ENCODE data around the gene CD46. TPM values are rescaled to one million over a fixed set of nuclear protein-coding genes. Genes with fewer than 3 reads are reported as not detected.
"Not testable (repeated sequence)": the region's sequence is repeated elsewhere in the genome, so short reads cannot be mapped to it uniquely, and the experiment has no call there.

Gene CD46
- total and polyA plus RNA-seq, 3 experiments from 2014 or later: 86.1 to 165 (median 102) TPM

DNA sequence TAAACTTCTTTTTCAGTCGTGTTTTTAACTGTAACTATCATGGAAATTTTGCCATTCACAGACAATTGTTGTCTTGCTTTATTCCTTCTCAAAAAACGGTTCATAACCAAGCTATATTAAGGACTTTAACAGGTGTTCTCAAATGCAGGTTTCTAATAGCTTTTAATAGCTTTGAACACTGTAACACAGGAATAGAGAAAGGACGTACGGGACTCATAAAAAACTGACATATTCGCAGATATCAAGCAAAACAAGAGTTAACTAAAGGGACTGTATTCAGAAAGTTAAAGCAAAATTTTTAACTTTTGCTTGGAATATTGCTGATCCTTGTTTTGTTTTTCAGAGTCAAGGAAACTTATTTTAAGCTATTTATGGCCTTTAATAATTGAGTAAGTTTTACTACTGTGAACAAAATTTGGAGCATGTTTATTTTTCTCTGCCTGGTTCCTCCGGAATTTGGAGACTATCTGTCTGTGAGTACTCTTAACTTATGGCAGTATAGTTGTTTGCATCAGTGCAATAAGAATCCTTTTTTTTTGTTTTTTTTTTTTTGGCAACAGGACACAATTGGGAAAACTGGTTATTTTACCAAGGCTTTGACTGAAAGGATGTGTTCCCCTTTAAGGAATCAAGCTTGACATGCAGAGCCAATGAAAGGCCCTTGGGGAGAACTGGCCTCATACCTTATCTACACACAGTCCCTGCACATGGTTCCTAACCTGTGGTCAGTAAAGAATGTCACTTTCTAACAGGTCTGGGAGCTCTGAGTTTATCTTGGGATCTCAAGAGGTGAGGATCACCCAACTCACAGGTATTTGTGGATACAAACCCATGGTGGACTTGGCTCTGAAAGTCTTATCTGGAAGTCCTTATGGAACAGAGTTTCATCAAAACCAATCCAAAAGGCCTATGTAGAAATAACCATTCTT, 5.8 kb upstream of the CD46 start:
- H3K27ac ChIP-seq (ENCODE audit: low read depth, low read length): peak overlapping the region; percentile 15

DNA sequence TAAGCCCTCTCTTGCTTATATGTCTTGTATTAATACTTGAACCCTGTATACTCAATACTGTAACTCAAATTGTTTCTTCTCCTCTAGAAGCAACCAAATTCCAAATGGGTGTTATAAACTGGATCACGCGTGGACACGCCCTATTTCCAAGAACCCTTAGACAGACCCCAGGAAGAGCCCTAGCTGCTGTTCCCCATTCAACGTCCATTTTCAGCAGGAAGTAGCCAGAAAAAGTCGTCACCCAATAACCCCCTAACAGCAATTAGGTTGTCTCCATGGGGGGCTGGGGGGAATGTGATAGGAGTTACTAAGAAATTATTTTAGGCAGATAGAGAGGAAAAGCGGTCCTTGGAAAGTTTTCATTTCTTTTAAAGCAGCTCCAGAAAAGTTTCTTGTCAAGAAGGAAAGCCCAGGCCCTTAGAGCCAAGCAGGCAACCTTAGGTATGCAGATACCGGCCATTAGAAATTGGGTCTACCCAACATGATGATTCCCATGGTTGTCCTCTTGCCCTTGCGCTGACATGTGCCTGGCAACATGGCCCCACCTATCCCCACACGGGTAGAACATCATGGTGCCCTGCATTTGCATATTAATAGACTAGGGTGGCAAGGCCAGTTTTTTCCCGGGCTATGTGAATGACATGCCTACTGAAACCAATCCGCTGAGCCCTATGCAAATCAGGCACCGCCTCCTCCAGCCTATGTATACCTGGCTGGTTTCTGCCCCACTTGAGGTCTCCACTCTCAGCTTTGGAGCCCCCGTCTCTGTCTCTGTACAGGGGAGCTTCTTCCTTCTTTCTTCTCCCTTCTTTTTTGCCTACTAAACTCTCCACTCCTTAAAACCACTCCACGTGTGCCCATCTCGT, 4.0 kb upstream of the CD46 start:
- ChIA-PET POLR2A (no interaction called here), CTCF (interaction anchor here (1.1 kb wide), 1 partner anchor 121 kb away, joined by 4 read pairs; no protein-coding TSS in a partner anchor)
- no peaks in the 10 kb centered on the region for H3K27me3 ChIP-seq (ENCODE audit: insufficient read depth, low read length, poor library complexity, severe bottlenecking)
- DNase-seq: no peak
- Mint-ChIP-seq H3K36me3 (peaks cover 0 to 13% (median 0%) of the 10 kb centered on the region in 3 donors), H3K9me3 (no peaks in the 10 kb centered on the region), H3K27me3 (peaks cover 0 to 1% of the 10 kb centered on the region in 2 donors), H3K4me3 (no peak overlapping the region), H3K4me1 (peaks cover 35 to 43% (median 43%) of the 10 kb centered on the region in 3 donors), H3K27ac (no peak overlapping the region)
- H3K4me3 ChIP-seq (ENCODE audit: low read length): no peak overlapping the region
- H3K4me1 ChIP-seq (ENCODE audit: insufficient read depth, low read length): peaks cover 35% of the 10 kb centered on the region
- H3K36me3 ChIP-seq (ENCODE audit: insufficient read depth, low read length): no peaks in the 10 kb centered on the region
- H3K27ac ChIP-seq (ENCODE audit: low read depth, low read length): peak overlapping the region; percentile 28
- no peaks in the 10 kb centered on the region for H3K9me3 ChIP-seq (ENCODE audit: low read length)

More for the DNA sequence above, 5.8 kb upstream of the CD46 start:
- H3K9me3 Mint-ChIP-seq: peaks cover 0 to 2% (median 0%) of the 10 kb centered on the region in 5 donors
- H3K9me3 ChIP-seq (ENCODE audit: low read length): no peaks in the 10 kb centered on the region
- no peaks in the 10 kb centered on the region for H3K36me3 Mint-ChIP-seq
- H3K4me1 Mint-ChIP-seq: peaks cover 20 to 27% (median 26%) of the 10 kb centered on the region in 3 donors
- H3K4me3 ChIP-seq (ENCODE audit: low read length): no peak overlapping the region
- ChIA-PET CTCF (no interaction called here), POLR2A (no interaction called here)
- H3K36me3 ChIP-seq (ENCODE audit: insufficient read depth, low read length): no peaks in the 10 kb centered on the region
- no peaks in the 10 kb centered on the region for H3K27me3 ChIP-seq (ENCODE audit: insufficient read depth, low read length, poor library complexity, severe bottlenecking)
- H3K4me1 ChIP-seq (ENCODE audit: insufficient read depth, low read length): peaks cover 29% of the 10 kb centered on the region
- peaks cover 0 to 2% of the 10 kb centered on the region in 2 donors for H3K27me3 Mint-ChIP-seq
- H3K4me3 Mint-ChIP-seq: no peak overlapping the region
- H3K27ac Mint-ChIP-seq: no peak overlapping the region
- no peak for DNase-seq

DNA sequence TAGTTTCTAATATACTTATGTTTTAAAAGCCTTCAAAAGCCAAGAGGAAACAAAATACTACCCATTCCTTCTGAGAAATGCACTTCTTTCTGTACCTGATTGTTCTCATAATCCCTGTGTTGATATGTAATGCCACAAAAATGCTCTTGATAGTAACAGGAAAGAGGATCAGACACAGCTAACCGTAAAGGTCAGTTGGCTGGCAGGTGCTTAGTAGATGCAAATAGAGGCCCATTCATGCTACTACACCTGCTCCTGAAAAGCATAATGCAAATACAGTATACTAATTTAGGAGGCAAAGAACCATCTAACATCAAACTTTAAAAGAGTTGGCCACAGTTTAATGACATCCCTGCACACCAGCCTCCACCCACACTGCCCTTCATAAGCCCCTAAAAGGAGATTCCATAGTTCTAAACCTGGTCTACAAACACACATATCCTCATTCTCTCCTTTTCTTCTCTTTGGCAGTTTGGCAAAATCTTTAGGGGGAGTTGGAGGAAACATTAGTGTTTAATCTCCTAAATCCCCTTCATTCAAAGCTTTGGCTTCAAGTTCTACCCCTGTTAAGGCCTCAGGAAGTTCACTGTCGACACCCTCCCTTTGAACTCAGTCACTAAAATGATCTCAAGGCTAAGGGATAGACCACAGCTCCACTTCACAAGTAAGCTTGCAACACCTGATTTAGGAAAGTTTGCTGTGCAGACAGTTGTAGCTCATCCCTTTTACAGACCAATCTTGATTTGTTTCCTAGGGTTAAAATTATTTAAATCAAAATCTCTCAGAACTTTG, 2.9 kb upstream of the CD46 start:
- Mint-ChIP-seq H3K4me1 (peaks cover 44 to 53% (median 52%) of the 10 kb centered on the region in 3 donors), H3K27ac (peak overlapping the region in 6 of 8 donors; percentile 14 to 74 (median 38)), H3K4me3 (peak overlapping the region in 5 of 7 donors; percentile 13 to 77 (median 20)), H3K9me3 (no peaks in the 10 kb centered on the region), H3K27me3 (peaks cover 0 to 1% of the 10 kb centered on the region in 2 donors), H3K36me3 (peaks cover 0 to 14% (median 0%) of the 10 kb centered on the region in 3 donors)
- ChIA-PET POLR2A (no interaction called here), CTCF (interaction anchor here (0.8 to 1.1 kb wide), 2 partner anchors 70 to 120 kb away, joined by 3 to 4 read pairs; no protein-coding TSS in a partner anchor)
- DNase-seq: peak in 2 of 5 donors; percentile 19 to 69
- H3K9me3 ChIP-seq (ENCODE audit: low read length): no peaks in the 10 kb centered on the region
- H3K27me3 ChIP-seq (ENCODE audit: insufficient read depth, low read length, poor library complexity, severe bottlenecking): no peaks in the 10 kb centered on the region
- no peaks in the 10 kb centered on the region for H3K36me3 ChIP-seq (ENCODE audit: insufficient read depth, low read length)
- peak overlapping the region; percentile 81 for H3K27ac ChIP-seq (ENCODE audit: low read depth, low read length)
- peaks cover 46% of the 10 kb centered on the region for H3K4me1 ChIP-seq (ENCODE audit: insufficient read depth, low read length)
- H3K4me3 ChIP-seq (ENCODE audit: low read length): no peak overlapping the region

DNA sequence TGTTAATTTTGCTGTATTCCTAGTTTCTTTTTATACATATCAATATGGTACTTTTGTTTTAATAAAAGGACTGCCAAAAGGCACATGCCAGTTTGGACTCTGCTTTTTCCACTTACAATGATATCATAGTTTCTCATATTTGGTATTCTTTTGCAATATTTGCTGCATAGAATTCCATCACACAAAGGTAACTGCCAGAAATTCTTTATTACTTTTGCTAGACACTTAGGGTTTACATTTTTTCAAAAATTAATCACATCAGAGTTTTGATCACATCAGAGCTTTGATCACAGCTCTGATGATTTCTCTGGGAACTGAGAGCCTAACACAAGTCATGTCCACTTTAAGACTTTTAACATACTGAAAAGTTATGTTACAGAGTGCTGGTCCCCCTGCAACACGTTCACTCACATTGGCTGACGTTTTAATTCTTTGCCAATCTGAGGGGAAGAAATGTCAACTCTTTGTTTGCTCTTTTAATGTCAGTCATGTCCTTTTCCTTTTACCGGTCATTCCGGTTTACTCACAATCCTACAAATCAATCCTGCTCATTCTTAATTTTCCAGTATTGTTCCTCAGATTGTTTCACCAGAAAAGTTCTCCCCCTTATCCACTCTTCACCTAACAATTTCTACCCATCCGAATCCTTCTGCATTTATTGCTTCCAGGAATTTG, 1.1 kb upstream of the CD46 start:
- H3K36me3 Mint-ChIP-seq: peaks cover 0 to 14% (median 0%) of the 10 kb centered on the region in 3 donors
- Histone ChIP-seq H3K27ac (ENCODE audit: low read depth, low read length) (peak overlapping the region; percentile 81), H3K36me3 (ENCODE audit: insufficient read depth, low read length) (no peaks in the 10 kb centered on the region), H3K4me1 (ENCODE audit: insufficient read depth, low read length) (peaks cover 59% of the 10 kb centered on the region), H3K4me3 (ENCODE audit: low read length) (peak overlapping the region; percentile 83), H3K9me3 (ENCODE audit: low read length) (no peaks in the 10 kb centered on the region), H3K27me3 (ENCODE audit: insufficient read depth, low read length, poor library complexity, severe bottlenecking) (no peaks in the 10 kb centered on the region)
- CTCF ChIA-PET: interaction anchor here (1.4 kb wide), 1 partner anchor 118 kb away, joined by 4 read pairs; no protein-coding TSS in a partner anchor
- H3K9me3 Mint-ChIP-seq: no peaks in the 10 kb centered on the region
- POLR2A ChIA-PET: interaction anchor here (1.0 kb wide), 1 partner anchor 21 kb away, joined by 3 read pairs; no protein-coding TSS in a partner anchor
- H3K4me1 Mint-ChIP-seq: peaks cover 60 to 72% (median 71%) of the 10 kb centered on the region in 3 donors
- peak overlapping the region; percentile 94 to 100 (median 100) for H3K4me3 Mint-ChIP-seq
- peaks cover 0 to 1% of the 10 kb centered on the region in 2 donors for H3K27me3 Mint-ChIP-seq
- DNase-seq: no peak
- peak overlapping the region; percentile 84 to 100 (median 98) for H3K27ac Mint-ChIP-seq

DNA sequence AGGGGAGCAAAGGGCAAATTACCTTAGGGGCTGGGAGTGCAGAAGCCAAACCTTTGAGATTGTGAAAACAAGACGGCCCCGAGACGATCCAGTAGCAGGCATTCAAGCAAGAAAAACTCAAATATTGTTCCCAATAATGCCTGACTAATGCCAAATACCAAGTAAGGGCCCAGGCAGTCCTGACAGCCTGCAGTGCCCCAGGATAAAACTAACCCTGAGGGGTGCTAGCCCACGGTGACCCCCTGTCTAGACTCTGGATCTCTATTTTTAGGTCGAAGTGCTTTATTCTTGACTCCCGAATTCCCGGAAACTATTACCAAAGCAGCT, 428 bp upstream of the CD46 start:
- not testable (repeated sequence) for DNase-seq; H3K9me3 ChIP-seq (ENCODE audit: low read length); H3K27me3 ChIP-seq (ENCODE audit: insufficient read depth, low read length, poor library complexity, severe bottlenecking); H3K36me3 ChIP-seq (ENCODE audit: insufficient read depth, low read length); H3K9me3 Mint-ChIP-seq; H3K27me3 Mint-ChIP-seq
- H3K4me1 ChIP-seq (ENCODE audit: insufficient read depth, low read length): peaks cover 63% of the 10 kb centered on the region
- peak overlapping the region; percentile 81 for H3K27ac ChIP-seq (ENCODE audit: low read depth, low read length)
- H3K4me3 ChIP-seq (ENCODE audit: low read length): peak overlapping the region; percentile 83
- H3K27ac Mint-ChIP-seq: peak overlapping the region; percentile 84 to 100 (median 98)
- H3K36me3 Mint-ChIP-seq: peaks cover 0 to 20% (median 0%) of the 10 kb centered on the region in 3 donors
- H3K4me1 Mint-ChIP-seq: peaks cover 65 to 78% (median 77%) of the 10 kb centered on the region in 3 donors
- H3K4me3 Mint-ChIP-seq: peak overlapping the region; percentile 94 to 100 (median 100)
- POLR2A ChIA-PET: interaction anchor here (1.0 kb wide), 1 partner anchor 22 kb away, joined by 3 read pairs; no protein-coding TSS in a partner anchor
- CTCF ChIA-PET: interaction anchor here (1.4 kb wide), 1 partner anchor 118 kb away, joined by 4 read pairs; no protein-coding TSS in a partner anchor

DNA sequence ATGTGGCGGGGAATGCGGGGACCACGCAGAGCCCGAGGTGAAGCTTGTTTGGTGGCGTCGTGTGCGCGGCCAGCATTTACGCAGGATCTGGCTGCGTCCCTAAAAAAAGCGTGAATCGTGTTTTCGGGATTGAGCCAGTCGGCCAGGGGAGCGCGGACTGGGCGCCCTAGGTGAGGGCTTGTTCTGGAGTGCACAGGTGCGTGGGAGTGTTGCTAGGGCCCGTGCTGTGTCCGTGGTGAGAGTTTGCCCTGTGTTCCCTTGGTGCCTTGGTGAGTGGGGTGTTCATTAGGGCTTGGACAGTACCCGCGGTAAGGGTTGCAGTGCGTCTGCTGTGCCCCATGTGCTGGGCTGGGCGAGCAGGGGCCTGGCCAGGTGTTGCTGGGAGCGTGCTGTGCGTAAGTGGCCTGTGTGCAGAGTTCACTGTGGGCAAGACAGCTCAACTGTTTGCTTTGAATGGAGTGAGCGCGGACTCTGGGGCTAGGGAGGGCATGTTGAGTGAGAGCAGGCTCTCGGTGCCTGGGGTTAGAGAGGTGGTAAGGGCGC, 673 bp downstream of the CD46 start:
- peaks cover 66% of the 10 kb centered on the region for H3K4me1 ChIP-seq (ENCODE audit: insufficient read depth, low read length)
- peak overlapping the region; percentile 81 for H3K27ac ChIP-seq (ENCODE audit: low read depth, low read length)
- Mint-ChIP-seq H3K9me3 (no peaks in the 10 kb centered on the region), H3K27ac (peak overlapping the region; percentile 84 to 100 (median 98)), H3K36me3 (peaks cover 0 to 31% (median 0%) of the 10 kb centered on the region in 3 donors), H3K4me1 (peaks cover 72 to 86% (median 83%) of the 10 kb centered on the region in 3 donors), H3K4me3 (peak overlapping the region; percentile 94 to 100 (median 100)), H3K27me3 (peaks cover 0 to 1% of the 10 kb centered on the region in 2 donors)
- ChIA-PET POLR2A (interaction anchor here (1.2 kb wide), 1 partner anchor 70 kb away, joined by 7 read pairs; no protein-coding TSS in a partner anchor), CTCF (interaction anchor here (1.1 kb wide), 1 partner anchor 11 kb away, joined by 3 read pairs; no protein-coding TSS in a partner anchor)
- no peak for DNase-seq
- H3K36me3 ChIP-seq (ENCODE audit: insufficient read depth, low read length): no peaks in the 10 kb centered on the region
- H3K9me3 ChIP-seq (ENCODE audit: low read length): no peaks in the 10 kb centered on the region
- H3K27me3 ChIP-seq (ENCODE audit: insufficient read depth, low read length, poor library complexity, severe bottlenecking): no peaks in the 10 kb centered on the region
- H3K4me3 ChIP-seq (ENCODE audit: low read length): peak overlapping the region; percentile 83

All from CD8-positive, alpha-beta memory T cell (primary cell).